CD4-positive, alpha-beta T cell treated with Interleukin-4 for 1 hour (primary cell): ENCODE measurements around the gene CFAP54.
A peak's percentile ranks its signal among the peaks of the same experiment; 100 is the strongest.
"Not testable (repeated sequence)": the region's sequence is repeated elsewhere in the genome, so short reads cannot be mapped to it uniquely, and the experiment has no call there.

Source experiments
- DNase-seq, 2 donors: peaks; one replicate each; pipeline ENCODE4 v3.0.0-alpha.2; 2020 to 2022

CFAP54 gene

DNA sequence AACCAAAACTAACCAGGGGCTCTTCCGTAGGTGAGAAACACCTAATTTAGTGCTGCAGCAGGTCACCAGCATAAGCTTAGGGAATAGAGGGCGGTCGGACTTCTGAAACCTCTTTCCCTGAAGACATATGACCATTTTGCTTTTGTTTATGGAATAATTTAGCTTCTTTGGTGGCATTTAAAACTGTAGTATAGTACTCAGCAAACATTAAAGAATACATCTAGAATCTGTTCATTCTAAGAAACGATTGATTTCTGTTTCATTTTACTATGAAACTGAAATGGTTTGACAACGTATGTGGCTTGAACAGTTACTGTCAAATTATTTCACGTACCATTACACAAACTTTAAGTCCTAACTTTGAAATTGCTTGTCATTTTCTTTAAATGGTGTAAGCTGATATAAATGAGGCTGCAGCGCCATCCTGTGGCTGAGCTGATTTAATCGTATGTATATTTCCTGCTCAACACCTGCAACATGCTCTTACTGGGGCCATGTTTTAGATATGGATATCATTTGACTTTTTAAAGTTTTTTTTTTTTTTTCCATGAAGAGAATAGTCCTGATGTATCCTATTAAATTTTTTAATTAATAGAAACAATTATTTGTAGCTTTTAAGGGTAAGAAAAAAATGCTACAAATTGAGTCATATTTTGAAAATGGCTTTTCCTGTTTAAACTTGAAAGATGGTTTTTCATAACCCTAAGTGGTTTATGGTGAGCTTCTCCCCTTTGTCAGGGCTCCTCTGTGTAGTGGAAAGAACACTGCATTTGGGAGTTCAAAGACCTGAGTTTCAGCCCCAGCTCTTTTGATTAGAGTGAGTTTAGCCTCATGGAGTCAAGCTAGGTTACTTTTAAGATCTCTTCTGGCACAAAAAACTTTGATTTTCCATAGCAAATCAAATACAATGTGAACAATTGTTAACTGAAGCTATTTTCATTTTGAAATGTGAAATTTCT, 27.4 kb downstream of the CFAP54 start:
- DNase-seq: peak; percentile 87 to 88

DNA sequence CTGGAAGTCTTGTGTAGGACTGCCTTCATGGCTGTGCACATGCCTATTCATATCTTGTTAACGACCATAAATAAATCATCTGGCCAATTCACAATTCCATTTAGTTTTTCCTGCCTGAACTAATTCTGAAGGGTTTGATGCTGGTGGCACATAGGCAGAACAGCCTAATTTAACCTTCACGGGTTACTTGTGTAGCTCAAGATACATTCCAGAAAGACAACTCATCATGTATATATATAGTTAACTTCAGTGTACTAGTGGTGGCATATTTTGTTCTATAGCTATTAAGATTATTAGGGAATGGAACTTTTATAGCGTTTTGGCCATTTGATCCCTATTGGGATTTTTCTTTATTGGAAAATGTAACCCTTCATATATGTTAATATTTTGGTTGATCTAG, 31.4 kb downstream of the CFAP54 start:
- DNase-seq: no peak

DNA sequence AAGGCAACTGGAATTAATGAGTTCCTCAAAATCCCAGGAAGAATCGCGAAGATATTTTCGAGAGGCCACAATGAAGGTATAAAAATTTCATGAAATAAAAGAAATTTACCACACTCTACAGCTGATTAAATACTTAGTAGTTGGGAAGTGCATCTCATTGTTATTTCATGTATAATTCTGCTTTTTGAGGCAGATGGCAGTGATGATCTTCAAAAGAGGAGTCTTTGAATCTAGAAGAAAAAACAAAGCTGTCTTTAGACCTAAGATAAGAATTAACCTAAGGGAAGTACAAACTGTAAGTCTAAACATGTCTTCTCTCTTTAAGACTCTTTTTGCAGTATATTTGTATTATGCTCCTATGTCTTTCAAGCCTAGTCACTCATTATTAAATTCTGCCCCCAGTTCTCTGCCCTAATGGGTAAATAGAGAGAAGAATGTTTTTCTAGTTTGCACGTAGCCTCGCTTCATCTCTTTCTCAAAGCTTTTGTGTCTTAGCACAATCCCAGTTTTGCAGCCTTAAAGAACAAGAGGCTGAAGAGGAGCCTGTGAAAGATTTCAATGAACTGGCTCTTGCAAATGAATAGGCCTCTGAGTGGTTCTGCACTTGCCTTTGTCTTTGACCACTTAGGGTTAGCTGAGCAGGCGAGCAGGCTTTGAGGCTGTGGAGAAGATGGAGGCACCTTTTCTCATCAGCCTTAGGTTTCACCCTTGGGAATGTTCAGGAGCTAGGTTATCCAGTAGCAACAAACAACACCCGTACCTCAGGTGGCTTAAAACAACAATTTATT, 32.7 kb downstream of the CFAP54 start:
- DNase-seq: no peak

DNA sequence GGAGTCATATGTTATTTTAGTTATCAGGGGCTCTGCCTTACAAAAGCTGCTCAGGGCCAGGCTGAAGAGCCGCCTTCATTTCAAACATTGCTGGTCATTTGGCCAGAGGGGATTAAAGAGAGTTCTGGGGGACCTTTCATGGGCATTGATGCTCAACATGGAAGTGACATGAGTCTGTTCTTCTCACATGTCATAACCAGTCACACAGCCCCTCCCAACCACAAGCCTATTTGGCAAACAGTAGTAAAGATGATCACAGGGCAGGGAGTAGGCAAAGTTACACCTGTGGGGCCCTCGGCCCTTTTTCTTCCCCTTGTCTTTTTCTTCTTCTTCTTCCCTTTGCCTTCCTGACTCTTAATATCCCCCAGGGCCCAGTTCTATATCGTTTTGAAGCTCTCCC, 33.3 kb downstream of the CFAP54 start:
- no peak for DNase-seq

DNA sequence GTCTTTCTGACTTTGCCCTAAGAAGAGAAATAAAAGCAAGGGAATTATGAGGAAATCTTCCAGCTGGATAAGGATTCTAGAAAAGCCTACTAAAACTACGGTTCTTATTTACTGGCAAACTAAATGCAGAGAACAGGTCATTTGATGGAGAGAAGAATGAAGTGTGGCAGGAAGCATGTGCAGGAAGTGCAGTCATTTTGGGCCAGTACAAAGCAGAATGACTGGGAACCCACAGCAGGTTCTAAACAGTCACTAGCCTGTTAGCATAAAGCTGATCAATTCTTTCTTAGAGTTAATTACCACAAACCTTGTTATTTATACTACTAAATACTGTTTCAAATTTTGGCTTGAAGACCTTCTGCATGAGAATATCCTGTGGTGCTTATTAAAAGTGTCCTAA, 36.7 kb downstream of the CFAP54 start:
- DNase-seq: no peak

DNA sequence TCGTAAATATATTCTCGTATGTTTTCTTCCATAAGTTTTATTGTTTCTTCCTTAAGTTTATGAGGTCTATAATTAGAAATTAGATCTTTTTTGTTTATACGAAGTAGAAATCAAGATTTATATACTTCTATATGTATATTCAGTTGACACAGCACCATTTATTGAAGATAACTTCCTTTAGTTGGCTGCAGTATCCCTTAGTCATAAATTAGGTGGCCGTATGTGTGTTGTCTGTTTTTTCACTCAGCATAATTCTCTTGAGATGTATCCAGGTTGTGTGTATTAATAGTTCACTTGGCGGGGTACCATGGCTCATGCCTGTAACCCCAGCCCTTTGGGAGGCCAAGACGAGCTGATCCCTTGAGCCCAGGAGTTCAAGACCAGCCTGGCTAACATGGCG, 40.5 kb downstream of the CFAP54 start:
- no peak for DNase-seq

DNA sequence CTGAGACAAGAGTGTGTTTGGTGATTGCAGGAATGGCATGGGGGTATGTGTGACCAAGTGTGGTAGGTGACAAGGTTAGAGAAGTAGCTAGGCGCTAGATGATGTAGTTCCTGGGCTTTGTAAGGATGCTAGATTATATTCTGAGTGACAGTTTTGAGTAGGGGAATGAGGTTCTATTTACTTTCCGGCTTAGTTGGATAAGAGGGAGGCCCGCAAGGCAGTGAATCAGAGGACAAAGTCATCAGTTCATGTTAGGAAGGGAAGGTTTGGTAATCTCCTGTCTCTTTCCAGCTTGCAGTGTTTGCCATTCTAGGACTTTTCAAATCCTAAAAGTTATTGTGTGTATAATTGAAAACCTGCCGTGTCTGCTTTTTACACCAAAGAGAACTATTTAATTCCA, 45.0 kb downstream of the CFAP54 start:
- DNase-seq: no peak

DNA sequence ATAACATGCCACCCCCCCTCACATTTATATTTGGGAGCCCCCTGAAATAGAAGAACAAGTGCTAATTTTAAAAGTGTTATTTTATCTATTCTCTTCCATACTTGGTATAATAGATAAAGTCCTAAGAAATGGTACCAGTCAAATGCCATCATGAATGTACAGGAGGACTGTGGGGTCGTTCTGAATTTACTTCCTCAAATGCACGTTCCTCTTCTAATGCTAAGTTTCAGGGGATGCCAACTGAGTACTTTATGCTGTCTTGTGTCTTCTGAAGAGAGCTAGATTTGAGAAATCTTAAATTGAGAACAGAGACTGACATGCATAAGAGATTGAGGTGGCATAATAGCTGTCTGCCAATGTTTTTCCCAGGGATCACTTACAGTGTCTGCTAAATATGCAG, 59.0 kb downstream of the CFAP54 start:
- no peak for DNase-seq

DNA sequence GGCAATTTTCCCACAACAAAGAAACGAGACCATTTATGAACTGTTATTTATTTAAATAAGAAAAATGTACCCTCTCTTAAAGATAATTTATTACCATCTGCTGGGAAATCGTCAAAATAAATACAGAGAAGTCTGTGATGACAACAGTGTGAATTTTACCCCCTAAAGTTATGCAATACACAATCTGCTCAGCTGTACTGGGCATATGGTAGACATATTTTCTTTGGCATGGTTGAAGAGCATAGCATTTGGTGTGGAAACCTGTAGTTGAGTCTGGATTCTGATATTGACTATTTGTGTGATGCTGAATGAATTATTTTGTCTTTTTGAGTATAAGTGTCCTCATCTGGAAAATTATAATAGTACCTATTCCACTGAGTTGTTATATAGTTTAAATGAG, 60.0 kb downstream of the CFAP54 start:
- DNase-seq: no peak

DNA sequence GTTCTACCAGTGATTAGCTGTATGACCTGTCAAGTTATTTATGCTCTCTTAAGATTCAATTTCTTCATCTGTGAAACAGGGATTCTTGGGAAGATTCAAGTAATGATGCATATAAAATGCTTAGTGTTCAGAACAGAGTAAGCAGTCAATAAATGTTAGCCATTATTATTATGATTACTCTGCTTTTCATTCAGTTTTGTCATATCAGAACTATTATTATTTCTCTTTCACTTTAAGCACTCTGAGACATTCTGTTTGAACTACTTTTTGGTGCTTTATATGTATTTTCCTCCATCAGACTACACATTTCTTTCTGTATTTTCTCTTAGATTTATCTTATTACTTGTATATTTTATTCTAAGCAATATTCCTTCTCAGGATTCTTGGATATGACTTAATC, 81.2 kb downstream of the CFAP54 start:
- no peak for DNase-seq

DNA sequence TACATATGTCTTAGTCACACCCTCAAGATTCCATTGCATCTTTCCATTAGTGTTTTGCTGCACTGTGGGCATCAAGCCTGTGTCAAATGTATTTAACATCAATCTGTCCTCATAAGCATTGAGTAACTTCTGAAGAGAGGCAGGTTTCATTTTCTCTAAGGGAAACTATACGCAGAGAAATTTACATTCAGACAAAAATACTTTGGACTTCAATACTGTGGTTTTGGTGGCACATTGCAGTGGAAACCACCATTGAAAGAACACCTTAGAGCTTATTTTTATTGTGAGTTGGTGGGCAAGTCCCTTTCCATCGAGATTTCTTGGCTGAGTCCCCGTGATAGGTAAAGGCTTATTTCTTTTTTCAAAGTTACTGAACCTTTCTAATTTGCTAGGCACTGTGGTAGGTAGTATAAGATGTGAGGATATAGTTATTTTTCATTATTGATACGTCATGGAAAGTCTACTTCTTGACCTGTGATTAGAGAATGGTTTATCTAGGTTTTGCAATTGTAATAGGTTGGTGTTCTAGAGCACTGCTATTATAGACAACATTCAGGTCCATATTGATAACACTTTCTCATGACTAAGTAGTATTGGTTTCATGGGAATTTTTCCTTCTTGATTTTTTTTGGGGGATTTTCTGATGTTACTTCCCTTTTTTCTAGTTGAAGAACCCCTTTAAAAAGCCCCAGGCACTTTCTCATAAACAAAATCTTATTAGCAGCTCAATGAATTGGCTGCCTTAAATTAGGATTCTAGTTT, 81.9 kb downstream of the CFAP54 start:
- DNase-seq: no peak

DNA sequence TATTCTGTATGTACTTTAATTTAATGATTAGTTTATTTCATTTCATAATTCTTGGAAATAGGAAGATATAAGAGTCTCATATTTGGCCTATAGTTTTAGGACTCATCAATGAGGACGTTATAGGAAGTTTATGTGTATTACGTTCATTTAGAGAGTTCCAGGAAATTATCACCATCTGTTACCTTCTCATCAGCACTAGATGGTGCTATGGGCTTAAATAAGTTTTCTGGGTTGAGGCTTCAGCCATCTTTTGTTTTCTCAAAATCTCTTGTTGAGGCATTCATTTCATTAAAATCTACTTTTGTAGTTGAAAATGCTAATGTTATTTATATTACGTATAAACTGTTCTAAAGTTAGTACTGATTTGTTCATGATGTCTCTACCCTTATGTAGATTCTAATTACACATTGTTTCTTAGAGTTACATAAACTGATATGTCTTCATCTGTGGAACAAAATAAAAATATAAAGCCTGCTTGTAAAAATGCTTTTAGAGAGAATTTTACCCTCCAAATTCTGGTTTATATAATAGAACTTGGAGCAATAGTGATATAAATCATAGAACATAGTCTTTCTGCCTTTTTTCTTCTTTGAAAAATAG, 89.2 kb downstream of the CFAP54 start:
- peak in 1 of 2 donors; percentile 68 for DNase-seq

DNA sequence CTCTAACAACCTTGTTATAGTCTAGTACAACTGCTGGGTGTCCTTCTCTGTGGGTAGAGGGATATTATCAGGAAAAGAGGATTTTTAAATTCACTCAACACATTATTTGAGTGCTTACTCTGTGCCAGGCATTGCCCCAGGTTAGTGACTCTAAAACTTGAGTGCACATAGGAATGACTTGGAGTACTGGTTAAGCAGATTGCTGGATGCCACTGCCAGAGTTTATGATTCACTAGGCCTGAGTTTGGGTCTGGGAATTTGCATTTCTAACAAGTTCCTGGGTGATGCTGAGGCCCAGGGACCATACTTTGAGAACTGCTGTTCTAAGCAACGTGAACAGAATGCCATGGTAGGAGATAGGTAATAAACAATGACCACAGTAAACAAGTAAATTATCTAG, 96.6 kb downstream of the CFAP54 start:
- no peak for DNase-seq

DNA sequence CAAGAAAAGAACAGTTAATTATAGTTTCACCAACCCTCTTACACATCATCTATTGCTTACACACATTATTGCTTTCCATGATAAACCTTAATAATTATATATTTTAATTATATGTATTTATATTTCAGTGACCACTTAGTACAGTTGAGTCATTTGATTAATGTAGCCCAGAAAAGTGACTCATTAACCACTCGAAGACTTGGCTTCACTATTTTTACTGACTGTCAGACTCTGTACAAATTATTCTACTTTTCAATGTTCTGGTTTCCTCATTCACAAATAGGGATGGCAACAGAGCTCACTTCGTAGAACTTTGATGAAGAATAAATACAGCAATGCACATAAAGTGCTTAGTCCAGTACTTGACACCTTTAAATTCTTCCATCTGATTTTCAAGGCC, 98.3 kb downstream of the CFAP54 start:
- DNase-seq: no peak

DNA sequence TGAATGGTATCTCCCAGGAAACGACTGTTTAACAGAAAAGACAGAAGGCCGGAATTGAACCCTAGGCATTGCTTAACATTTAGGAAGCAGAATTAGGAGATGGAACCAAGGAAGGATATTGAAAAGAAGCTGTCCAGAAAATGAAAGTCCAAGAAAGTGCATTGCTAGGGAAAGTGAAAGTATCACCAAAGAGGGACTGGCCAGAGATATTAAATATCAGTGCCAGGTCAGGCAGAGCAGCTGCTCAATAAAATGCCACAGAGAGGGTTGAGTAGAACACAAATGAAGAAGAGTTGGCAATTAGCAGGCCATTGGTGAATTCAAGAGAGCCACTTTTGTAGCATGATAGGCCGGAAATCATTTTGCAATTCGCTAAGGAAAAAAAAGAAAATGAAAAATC, 101.6 kb downstream of the CFAP54 start:
- no peak for DNase-seq

DNA sequence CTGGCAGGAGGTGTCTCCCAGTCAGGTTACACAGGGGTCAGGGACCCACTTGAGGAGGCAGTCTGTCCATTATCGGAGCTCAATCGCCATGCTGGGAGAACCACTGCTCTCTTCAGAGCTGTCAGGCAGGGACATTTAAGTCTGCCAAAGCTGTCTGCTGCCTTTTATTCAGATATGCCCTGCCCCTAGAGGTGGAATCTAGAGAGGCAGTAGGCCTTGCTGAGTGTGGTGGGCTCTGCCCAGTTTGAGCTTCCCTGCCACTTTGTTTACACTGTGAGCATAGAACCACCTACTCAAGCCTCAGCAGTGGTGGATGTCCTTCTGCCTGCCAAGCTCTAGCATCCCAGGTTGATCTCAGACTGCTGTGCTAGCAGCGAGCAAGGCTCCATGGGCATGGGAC, 115.0 kb downstream of the CFAP54 start:
- not testable (repeated sequence) for DNase-seq

DNA sequence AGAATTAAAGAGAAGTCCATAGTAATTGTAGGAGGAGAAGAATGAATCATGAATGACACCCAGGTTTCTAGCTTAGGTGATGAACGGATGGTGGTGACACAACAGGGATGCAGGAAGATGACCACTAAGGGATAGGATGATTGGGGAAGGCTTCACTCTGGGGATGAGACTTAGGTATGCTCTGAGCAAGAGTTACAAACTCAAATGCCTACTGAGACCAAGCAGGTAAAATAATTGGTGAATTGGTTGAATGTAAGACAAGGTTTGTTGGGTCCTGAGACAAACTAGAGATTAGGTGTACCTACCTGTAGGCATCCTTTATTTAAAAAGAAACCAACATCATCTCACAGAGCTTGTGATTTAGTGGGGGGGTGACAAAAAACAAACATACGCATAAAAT, 116.3 kb downstream of the CFAP54 start:
- DNase-seq: no peak

DNA sequence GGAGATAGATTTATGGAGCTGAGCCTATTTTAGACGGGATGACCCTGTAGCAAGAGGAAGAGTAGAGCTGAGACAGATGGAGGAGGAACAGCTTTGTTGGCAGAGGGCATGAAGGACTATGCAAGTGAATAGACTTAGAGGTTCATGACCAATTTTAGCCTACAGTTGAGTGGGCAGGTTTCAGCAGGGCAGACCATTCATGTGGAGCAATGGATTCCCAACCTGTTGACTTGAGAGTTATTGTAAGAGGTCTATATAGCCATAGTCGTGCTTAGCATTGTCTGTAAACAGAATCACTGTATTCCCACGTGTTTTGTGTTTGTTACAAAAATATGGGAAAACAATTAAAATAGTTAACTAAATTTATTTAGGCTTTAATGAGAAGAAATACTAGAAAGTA, 116.8 kb downstream of the CFAP54 start:
- no peak for DNase-seq

DNA sequence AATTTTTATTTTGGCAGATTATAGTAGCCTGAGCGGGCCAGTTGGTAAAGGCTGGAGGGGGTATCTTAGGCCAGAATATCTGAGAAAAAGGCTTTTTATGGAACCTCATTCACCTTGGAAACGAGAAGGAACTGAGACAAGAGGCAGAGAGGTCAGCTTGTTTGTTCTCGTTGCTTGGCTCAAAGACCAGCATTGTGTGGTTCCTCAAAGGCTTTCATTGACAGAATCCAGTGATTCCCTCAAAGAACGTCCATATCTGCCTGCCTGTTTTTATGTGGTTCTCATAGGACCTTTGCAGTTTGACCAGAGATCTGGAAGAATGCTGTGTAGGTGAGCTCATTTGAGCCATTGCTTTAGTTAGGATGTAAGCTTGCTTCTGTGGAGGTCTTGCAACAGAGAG, 117.3 kb downstream of the CFAP54 start:
- no peak for DNase-seq

DNA sequence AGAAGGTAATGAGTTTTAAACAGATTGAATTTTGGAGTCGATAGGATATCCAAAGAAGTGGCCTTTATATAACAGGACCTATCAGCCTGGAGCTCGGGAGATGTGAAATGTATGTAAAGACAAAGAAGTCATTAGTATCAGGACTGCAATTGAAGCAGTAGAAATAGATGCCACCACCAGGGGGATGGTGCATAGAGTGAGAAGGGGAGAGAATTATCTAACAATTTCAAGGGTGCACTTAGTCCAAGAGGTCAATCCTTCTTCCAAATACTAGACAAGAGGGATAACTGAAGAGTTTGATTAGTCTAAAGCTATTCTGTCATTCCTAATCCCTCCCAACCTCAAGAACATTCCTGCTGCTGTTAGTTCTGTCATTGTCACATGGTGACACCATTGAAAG, 127.8 kb downstream of the CFAP54 start:
- no peak for DNase-seq

DNA sequence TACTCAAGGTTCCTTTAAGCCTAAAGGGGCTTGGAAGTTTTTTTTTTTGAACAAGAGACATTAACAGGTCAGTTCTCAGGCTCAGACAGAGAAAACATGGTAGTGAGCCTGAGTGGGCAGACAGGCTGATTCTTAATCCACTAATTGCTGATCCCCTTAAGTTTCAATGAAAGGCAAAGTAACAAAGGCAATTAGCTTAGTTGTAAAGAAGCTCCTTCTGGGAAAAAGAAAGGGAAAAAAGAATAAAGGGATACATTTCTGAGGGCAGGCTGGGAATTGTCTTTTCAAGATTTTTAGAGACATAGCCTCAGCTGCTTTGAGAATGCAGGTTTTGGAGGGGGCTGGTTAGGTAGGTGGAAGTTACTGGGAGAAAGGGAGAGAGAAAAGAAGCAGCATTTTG, 133.8 kb downstream of the CFAP54 start:
- no peak for DNase-seq

DNA sequence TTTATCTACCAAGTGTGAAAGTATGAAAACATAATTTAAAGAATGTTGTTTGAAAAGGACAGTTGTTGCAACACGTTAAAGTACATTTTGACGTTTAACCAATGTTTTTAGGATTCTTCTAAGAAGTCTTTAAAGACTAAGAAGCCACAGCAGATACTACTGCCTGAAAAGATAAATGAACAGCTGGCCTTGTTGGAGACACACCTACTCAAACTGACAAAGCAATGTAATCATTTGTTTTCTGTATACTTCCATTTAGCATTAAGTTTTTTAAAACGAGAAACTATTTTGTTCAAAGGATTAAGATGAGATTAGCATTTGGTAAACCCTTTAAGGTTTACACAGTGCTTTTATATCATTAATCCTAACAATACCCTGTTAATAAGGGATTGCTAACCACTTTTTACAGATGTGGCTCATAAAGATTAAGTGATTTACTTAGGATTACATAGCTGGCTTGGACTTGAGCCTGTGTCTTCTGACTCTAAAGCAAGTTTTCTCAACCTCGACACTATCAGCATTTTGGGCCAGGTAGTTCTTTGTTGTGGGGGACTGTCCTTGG, 134.4 kb downstream of the CFAP54 start:
- no peak for DNase-seq

DNA sequence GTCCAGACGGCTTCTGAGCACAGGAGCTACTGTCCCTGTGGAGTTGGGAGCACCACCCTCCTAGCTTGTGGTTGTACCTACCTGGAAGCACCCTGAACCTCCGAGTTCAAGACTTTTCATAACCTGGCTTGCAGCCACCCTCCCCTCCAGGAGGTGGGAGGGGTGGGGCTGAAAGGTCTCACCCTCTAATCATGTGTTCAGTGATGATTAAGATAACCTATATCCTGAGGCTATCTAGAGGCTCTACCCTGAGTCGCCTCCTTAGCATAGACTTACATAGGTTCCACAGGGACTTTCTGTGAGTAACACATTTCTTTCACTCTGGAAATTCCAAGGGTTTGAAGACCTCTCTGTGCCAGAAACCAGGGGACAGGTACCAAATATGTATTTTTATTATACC, 146.5 kb downstream of the CFAP54 start:
- DNase-seq: no peak
